Calu3 (cell line): ENCODE results near the gene MAP7. TPM values are rescaled to one million over a fixed set of nuclear protein-coding genes. Genes with fewer than 3 reads are reported as not detected.

ENCODE experiments used
- BruUV-seq: library from RNA; stranded (reverse); fragments of 400-500 nt; replicated peaks from 2 replicates; lab custom pipeline; 2021; lab: Mats Ljungman, UMichigan
- CTCF ChIA-PET: fragments of 300-600 bp; sonication (Branson Sonifier 250); formaldehyde crosslinking; loops from one replicate; lab custom pipeline; 2022; ENCODE audit warnings: antibody characterized with exemption; lab: Charles Lee
- DNase-seq: peaks from one replicate; pipeline ENCODE4 v3.0.0; 2022
- H3K27ac Mint-ChIP-seq: one replicate; pipeline ENCODE4 v1.8.0; 2022; ENCODE audit warnings: mixed read lengths; ENCODE audit not compliant: unreplicated experiment
- H3K27me3 Mint-ChIP-seq: one replicate; pipeline ENCODE4 v1.8.0; 2022; ENCODE audit warnings: mixed read lengths; ENCODE audit not compliant: unreplicated experiment
- H3K36me3 Mint-ChIP-seq: one replicate; pipeline ENCODE4 v1.8.0; 2022; ENCODE audit warnings: mild to moderate bottlenecking, moderate library complexity, mixed read lengths; ENCODE audit not compliant: insufficient read depth, unreplicated experiment
- H3K4me1 Mint-ChIP-seq: one replicate; pipeline ENCODE4 v1.8.0; 2022; ENCODE audit warnings: mild to moderate bottlenecking, low read depth, mixed read lengths; ENCODE audit not compliant: unreplicated experiment
- H3K4me3 Mint-ChIP-seq: one replicate; pipeline ENCODE4 v1.8.0; 2022; ENCODE audit warnings: mild to moderate bottlenecking, low read depth, moderate library complexity, mixed read lengths; ENCODE audit not compliant: unreplicated experiment
- H3K9me3 Mint-ChIP-seq: one replicate; pipeline ENCODE4 v1.8.0; 2022; ENCODE audit warnings: low read depth, mixed read lengths; ENCODE audit not compliant: unreplicated experiment
- intact Hi-C: fragments of 100-400 bp; cut with micrococcal nuclease; formaldehyde crosslinking; loops from one replicate; pipeline ENCODE4 v1.10.0; 2022; ENCODE audit not compliant: unreplicated experiment
- total RNA-seq: library from RNA; stranded (reverse); gene quantifications from 2 replicates; pipeline ENCODE4 v1.2.3, GENCODE V29; 2022
- TF ChIP-seq, protein P1 (sequence below): fragments of 200-600 bp; IDR thresholded peaks from one replicate; pipeline ENCODE4 v1.8.0; 2022; ENCODE audit warnings: antibody characterized with exemption; ENCODE audit not compliant: unreplicated experiment

MAP7 gene
- total RNA-seq, 1 experiment from 2014 or later = 30.1 TPM

DNA sequence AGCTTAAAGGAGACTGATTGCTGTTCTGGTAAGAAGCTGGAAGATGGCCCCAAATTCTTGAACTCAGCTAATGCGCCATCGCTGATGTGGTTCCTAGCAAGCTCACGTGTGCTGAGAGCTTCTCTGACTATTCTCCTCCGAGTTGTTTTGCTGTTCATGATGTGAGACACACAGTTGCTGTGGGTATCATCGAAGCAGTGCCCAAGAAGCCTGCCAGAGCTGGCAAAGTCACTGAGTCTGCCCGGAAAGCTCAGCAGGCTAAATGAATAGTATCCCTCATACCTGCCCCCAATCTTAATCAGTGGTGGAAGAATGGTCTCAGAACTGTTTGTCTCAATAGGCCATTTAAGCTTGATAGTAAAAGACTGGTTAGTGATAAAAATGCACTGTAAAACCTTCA lies 232.3 kb downstream of the MAP7 start:
- no peaks in the 10 kb centered on the region for H3K4me1 Mint-ChIP-seq
- TF ChIP-seq, protein P1, sequence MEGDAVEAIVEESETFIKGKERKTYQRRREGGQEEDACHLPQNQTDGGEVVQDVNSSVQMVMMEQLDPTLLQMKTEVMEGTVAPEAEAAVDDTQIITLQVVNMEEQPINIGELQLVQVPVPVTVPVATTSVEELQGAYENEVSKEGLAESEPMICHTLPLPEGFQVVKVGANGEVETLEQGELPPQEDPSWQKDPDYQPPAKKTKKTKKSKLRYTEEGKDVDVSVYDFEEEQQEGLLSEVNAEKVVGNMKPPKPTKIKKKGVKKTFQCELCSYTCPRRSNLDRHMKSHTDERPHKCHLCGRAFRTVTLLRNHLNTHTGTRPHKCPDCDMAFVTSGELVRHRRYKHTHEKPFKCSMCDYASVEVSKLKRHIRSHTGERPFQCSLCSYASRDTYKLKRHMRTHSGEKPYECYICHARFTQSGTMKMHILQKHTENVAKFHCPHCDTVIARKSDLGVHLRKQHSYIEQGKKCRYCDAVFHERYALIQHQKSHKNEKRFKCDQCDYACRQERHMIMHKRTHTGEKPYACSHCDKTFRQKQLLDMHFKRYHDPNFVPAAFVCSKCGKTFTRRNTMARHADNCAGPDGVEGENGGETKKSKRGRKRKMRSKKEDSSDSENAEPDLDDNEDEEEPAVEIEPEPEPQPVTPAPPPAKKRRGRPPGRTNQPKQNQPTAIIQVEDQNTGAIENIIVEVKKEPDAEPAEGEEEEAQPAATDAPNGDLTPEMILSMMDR = no peak
- BruUV-seq = no TSS peak
- DNase-seq = no peak
- intact Hi-C loops = loop anchor here (5.0 to 10.0 kb wide), 3 partner anchors 483 to 866 kb away; no protein-coding TSS in a partner anchor
- H3K27me3 Mint-ChIP-seq = no peaks in the 10 kb centered on the region
- no peaks in the 10 kb centered on the region for H3K9me3 Mint-ChIP-seq
- CTCF ChIA-PET = no interaction called here
- no peak overlapping the region for H3K4me3 Mint-ChIP-seq
- no peak overlapping the region for H3K27ac Mint-ChIP-seq
- H3K36me3 Mint-ChIP-seq = no peaks in the 10 kb centered on the region

- Mint-ChIP-seq H3K4me1 (no peaks in the 10 kb centered on the region), H3K36me3 (no peaks in the 10 kb centered on the region), H3K27ac (no peak overlapping the region), H3K9me3 (no peaks in the 10 kb centered on the region), H3K4me3 (no peak overlapping the region), H3K27me3 (no peaks in the 10 kb centered on the region)
- CTCF ChIA-PET = interaction anchor here (0.5 kb wide), 1 partner anchor 15 kb away, joined by 3 read pairs; no protein-coding TSS in a partner anchor
- TF ChIP-seq, protein P1 = peak; percentile 66
- peak; percentile 46 for DNase-seq
- intact Hi-C loops = loop anchor here (5.0 to 10.0 kb wide), 3 partner anchors 482 to 865 kb away; no protein-coding TSS in a partner anchor
- BruUV-seq = no TSS peak
Observed at GRCh38 chr6:136317021-136317694, 233.1 kb downstream of the MAP7 start.

- intact Hi-C loops = loop anchor here (5.0 to 10.0 kb wide), 3 partner anchors 481 to 863 kb away; no protein-coding TSS in a partner anchor
- TF ChIP-seq, protein P1 = no peak
- Mint-ChIP-seq H3K9me3 (no peaks in the 10 kb centered on the region), H3K4me3 (no peak overlapping the region), H3K4me1 (no peaks in the 10 kb centered on the region), H3K36me3 (no peaks in the 10 kb centered on the region), H3K27ac (no peak overlapping the region), H3K27me3 (no peaks in the 10 kb centered on the region)
- DNase-seq = no peak
- no TSS peak for BruUV-seq
- CTCF ChIA-PET = no interaction called here
Observed at GRCh38 chr6:136315594-136315993, 234.6 kb downstream of the MAP7 start.

- Mint-ChIP-seq H3K4me3 (no peak overlapping the region), H3K4me1 (no peaks in the 10 kb centered on the region), H3K9me3 (no peaks in the 10 kb centered on the region), H3K36me3 (no peaks in the 10 kb centered on the region), H3K27me3 (no peaks in the 10 kb centered on the region), H3K27ac (no peak overlapping the region)
- DNase-seq = no peak
- CTCF ChIA-PET = no interaction called here
- intact Hi-C loops = loop anchor here (10.0 kb wide), 2 partner anchors 478 to 808 kb away; no protein-coding TSS in a partner anchor
- TF ChIP-seq, protein P1 = no peak
- no TSS peak for BruUV-seq
Observed at GRCh38 chr6:136312975-136313374, 237.2 kb downstream of the MAP7 start.
